Mucosa of stomach (tissue), 1 donor: Measurements from ENCODE around the gene ITPR1.

ENCODE experiments used
- H3K27me3 ChIP-seq: one replicate; pipeline ENCODE4 v1.7.0; 2013; ENCODE audit warnings: mild to moderate bottlenecking, low read length; ENCODE audit not compliant: control insufficient read depth, insufficient read depth
- H3K36me3 ChIP-seq: one replicate; pipeline ENCODE4 v1.7.0; 2013; ENCODE audit warnings: low read length; ENCODE audit not compliant: control insufficient read depth, insufficient read depth
- H3K4me1 ChIP-seq: one replicate; pipeline ENCODE4 v1.7.0; 2013; ENCODE audit warnings: mild to moderate bottlenecking, low read length; ENCODE audit not compliant: control insufficient read depth, insufficient read depth
- H3K4me3 ChIP-seq: one replicate; pipeline ENCODE4 v1.7.0; 2013; ENCODE audit warnings: low read length
- H3K9ac ChIP-seq: one replicate; pipeline ENCODE4 v1.7.0; 2013; ENCODE audit warnings: mild to moderate bottlenecking, low read length, moderate library complexity
- H3K9me3 ChIP-seq: one replicate; pipeline ENCODE4 v1.7.0; 2013; ENCODE audit warnings: mild to moderate bottlenecking, low read length, moderate library complexity; ENCODE audit not compliant: control insufficient read depth
- donor health status: Pancreatic carcinoma.

ITPR1 gene

DNA sequence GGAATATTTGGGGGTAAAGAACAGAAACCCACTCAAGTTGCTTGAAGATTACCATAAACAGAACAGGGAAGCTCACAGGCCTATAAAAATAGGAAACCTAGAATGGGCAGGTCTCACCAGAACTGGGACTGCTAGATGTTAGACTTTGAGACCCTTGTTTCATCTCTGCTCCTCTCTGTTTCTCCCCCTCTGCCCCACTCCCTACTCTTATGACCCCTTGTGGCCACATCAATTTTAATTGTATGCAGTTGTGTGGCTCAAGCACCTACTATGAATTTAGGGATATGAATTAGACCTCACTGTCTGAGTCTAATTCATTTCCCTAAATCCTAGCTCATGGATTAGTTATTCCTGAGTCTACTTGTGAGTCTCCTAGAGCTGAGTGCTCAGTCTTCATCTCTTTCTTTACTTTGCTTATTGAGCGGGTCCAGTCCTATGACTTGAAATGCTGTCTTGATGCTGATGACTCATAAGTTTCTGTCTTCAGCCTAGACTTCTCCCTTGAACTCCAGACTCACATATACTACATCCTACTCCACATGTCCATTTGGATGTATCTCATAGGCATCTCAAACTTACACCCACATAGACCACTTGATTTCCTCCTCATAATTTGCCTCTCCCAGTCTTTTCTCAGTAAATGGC is 78.7 kb downstream of the ITPR1 start:
- H3K9me3 ChIP-seq, result no peaks in the 10 kb centered on the region
- H3K4me3 ChIP-seq, result no peak overlapping the region
- H3K36me3 ChIP-seq, result no peaks in the 10 kb centered on the region
- H3K4me1 ChIP-seq, result peaks cover 12% of the 10 kb centered on the region
- no peaks in the 10 kb centered on the region for H3K27me3 ChIP-seq
- H3K9ac ChIP-seq, result no peak overlapping the region

DNA sequence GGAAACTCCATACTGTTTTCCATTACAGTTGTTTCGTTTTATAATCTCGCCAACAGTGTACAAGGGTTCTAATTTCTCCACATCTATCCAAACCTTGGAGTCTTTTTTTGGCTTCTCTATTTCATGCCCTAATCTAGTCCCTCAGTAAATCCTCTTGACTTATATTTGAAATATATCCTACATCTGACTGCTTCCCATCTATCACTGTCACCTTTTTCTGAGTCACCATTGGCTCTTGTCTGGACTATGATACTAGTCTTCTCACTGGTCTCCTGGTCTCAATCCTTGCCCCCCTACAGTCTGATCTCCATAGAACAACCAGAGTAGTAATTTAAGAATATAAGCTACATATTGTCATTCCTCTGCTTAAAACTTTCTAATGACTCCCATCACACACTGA is 80.0 kb downstream of the ITPR1 start:
- no peak overlapping the region for H3K4me3 ChIP-seq
- H3K36me3 ChIP-seq, result no peaks in the 10 kb centered on the region
- no peaks in the 10 kb centered on the region for H3K4me1 ChIP-seq
- no peaks in the 10 kb centered on the region for H3K27me3 ChIP-seq
- H3K9me3 ChIP-seq, result no peaks in the 10 kb centered on the region
- H3K9ac ChIP-seq, result no peak overlapping the region

DNA sequence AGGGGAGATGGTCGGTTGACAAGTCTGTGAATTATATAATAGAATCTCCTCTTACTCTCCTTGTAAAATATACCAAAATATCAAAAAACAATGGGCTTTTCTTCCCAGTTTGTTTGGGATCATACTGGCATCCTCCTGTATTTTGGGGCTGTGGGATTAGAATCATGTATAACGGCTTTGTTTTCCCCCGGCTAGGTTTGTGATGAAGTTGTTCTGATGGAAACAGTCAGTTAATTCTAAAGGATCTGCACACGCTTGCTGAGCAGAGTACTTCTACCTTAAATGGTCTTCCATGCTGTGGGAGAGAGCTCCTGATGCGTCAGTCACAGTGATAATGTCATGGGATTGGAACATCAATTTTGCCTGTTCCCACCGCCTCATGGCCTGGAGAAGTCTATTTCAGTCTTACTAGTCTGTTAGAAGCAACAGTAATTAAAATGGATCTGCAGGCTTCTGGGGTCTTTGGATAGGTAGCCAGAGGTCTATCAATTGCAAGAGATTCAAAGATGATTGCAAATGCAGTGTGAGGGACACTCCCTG is 81.3 kb downstream of the ITPR1 start:
- no peaks in the 10 kb centered on the region for H3K9me3 ChIP-seq
- no peaks in the 10 kb centered on the region for H3K4me1 ChIP-seq

DNA sequence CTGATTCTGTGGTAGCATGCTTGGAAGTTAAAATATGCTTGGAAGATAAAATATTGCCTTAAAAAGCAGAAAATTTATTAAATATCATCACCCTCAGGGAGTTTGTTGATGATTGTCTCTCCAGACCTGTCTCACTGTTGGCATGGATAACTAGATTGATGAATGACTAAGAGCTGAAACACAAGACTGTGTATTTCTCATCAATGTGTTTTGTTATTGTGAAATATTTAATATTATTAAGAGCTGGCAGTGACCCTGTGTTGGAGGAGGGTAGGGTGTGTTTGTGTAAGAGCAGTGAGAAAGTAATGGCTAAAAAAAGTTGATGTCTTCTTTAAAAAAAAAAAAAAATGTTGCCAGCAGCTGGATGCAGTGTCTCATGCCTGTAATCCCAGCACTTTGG is 82.2 kb downstream of the ITPR1 start:
- H3K4me3 ChIP-seq, result no peak overlapping the region
- no peaks in the 10 kb centered on the region for H3K4me1 ChIP-seq

More for the DNA sequence above, 81.3 kb downstream of the ITPR1 start:
- H3K9ac ChIP-seq, result no peak overlapping the region
- H3K36me3 ChIP-seq, result no peaks in the 10 kb centered on the region
- H3K4me3 ChIP-seq, result no peak overlapping the region
- H3K27me3 ChIP-seq, result no peaks in the 10 kb centered on the region

DNA sequence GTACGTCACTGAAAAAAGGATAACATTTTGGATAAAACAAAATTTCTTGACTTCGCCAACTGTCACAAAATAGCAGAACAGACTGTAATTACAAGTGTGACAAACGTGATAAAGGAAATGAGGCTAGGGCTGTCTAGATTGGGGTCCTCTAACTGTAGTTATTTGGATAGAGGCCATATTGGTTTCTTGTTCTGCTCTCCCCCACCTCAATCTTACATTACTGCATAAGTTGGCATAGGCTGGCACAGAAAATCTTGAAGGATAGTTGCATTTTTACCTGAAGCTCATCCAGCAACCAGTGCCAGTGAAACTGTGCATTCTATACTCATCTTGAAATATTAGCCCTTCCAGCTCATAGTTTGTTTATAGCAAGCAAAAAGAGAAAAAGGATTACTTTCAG is 84.6 kb downstream of the ITPR1 start:
- Histone ChIP-seq H3K9me3 (no peaks in the 10 kb centered on the region), H3K27me3 (no peaks in the 10 kb centered on the region), H3K4me1 (no peaks in the 10 kb centered on the region), H3K36me3 (no peaks in the 10 kb centered on the region), H3K4me3 (no peak overlapping the region), H3K9ac (no peak overlapping the region)

More for the DNA sequence above, 82.2 kb downstream of the ITPR1 start:
- no peaks in the 10 kb centered on the region for H3K36me3 ChIP-seq
- no peaks in the 10 kb centered on the region for H3K9me3 ChIP-seq
- H3K27me3 ChIP-seq, result no peaks in the 10 kb centered on the region
- H3K9ac ChIP-seq, result no peak overlapping the region

DNA sequence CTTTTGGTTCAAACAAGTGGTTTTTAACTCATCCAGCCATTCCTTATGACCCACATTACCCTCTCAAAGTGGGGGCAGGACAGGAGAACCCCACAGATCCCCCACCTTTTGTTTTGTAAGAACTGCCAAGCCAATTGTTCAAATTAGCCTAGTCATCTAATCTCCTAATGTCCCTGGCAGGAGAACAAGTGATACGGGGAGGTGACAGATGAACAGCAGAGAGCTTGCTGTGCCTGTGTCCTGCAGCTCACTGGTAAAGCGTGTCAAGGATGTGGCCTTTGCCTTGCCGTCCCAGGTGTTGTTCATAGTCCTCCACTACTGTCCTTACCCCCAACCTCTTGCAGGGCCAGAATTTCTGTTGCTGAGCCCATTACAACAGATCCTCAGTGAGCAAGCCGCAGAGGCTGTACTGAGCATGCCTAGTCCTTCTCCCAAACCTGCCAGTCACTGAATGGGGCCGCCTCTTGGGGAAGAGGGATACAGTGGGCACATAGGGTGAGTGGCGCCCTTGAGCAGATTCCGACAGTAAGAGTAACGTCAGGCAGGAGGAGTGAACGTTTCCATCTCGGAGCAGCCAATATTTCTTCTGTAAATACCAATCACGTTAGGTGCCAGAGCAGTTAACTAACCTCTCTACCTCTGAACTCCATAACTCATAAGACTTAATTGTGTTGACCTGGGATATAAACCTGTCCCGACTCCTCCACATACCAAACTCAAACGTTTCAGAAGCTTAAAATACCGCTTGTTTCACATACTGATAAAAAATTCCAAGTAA is 87.4 kb downstream of the ITPR1 start:
- no peaks in the 10 kb centered on the region for H3K9me3 ChIP-seq
- peaks cover 9% of the 10 kb centered on the region for H3K4me1 ChIP-seq
- no peak overlapping the region for H3K9ac ChIP-seq
- H3K4me3 ChIP-seq, result no peak overlapping the region
- no peaks in the 10 kb centered on the region for H3K27me3 ChIP-seq
- no peaks in the 10 kb centered on the region for H3K36me3 ChIP-seq

DNA sequence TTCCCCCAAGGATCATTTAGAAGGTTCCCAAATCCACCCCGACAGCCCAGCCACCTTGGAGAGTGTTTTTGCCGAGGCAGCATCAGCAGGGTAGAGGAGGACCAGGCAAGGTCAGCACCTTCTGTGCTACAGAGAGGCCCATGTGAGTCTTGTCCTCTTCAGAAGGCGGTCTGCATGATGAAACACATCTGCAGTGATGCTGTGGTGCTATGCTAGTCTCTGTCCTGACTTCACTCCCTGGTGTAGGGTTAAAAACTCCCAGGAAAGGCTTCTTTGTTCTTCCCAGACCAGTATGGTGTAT is 87.9 kb downstream of the ITPR1 start:
- Histone ChIP-seq H3K4me1 (peaks cover 9% of the 10 kb centered on the region), H3K27me3 (no peaks in the 10 kb centered on the region), H3K4me3 (no peak overlapping the region), H3K9ac (no peak overlapping the region), H3K9me3 (no peaks in the 10 kb centered on the region), H3K36me3 (no peaks in the 10 kb centered on the region)

DNA sequence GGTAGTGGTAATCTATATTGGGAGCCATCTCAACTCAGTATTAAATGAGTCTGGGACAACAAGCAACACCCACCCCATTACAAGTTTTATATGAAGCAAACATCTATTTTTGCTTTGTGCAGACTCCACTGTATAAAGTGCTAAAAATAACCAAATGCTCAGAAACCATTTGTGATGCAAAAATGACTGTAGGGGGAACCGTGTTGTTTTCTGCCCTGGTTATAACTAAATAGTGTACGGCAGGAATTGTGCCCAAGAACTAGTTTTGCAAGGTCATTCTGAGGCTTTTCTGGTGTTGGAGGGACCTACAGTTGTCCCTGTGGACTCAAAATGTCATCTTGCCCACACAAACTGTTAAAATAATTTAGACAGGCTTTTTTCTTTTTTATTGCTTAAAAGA is 88.3 kb downstream of the ITPR1 start:
- Histone ChIP-seq H3K9me3 (no peaks in the 10 kb centered on the region), H3K4me1 (peaks cover 9% of the 10 kb centered on the region), H3K27me3 (no peaks in the 10 kb centered on the region), H3K4me3 (no peak overlapping the region), H3K9ac (no peak overlapping the region), H3K36me3 (no peaks in the 10 kb centered on the region)

DNA sequence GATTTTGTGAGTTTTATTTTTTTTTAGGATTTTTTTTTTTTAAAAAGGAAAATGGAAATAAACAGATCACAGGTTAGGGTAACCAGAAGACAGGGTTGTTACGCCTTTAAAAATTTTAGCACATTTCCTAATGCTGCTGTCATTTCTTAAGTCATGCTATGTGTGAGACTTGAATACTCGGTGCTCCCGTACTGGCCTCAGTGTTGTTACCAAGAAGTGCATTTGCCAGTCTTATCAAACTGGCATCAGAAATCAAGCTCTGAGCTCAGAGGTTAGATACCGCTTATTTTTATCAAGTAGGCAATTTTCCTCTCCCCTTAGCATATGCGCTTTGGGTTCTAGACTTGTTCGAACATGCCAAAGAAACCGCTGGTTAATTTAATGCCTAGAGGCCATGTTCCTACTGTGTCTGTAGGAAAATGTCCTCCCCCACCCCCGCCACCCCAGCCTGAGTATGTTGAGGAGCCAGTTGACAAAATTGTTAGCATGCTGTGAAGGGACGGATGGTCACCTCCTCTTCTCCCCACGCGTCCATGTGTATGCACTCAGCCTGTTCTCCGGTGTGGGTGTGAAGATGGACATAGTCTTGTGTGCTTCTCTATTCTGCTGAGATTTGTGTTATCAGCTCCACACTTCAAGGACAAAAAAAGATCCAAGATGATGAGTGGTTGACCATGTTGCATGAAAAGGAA is 88.9 kb downstream of the ITPR1 start:
- no peak overlapping the region for H3K9ac ChIP-seq
- H3K36me3 ChIP-seq, result no peaks in the 10 kb centered on the region
- no peaks in the 10 kb centered on the region for H3K27me3 ChIP-seq
- H3K4me1 ChIP-seq, result peaks cover 9% of the 10 kb centered on the region
- H3K9me3 ChIP-seq, result no peaks in the 10 kb centered on the region
- H3K4me3 ChIP-seq, result no peak overlapping the region

DNA sequence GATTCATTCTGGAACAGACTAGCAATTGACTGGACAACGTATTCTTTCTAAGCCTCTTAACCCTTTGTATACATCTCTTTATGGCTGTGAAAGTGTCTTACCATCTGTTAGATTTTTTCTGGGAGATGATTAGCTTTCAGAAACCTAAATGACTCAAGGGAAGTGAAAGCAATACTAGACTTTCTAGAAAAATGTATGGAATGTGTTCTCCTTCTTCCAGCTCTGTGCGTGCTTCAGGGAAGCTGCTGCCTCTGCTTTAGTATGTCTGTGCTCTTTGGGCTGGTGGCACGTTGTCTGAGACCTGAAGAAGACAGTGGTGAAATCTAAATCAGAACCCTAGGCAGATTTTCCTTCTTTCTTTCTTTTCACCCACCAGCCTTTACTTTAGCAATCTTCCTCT is 89.5 kb downstream of the ITPR1 start:
- H3K4me1 ChIP-seq, result peaks cover 9% of the 10 kb centered on the region
- H3K36me3 ChIP-seq, result no peaks in the 10 kb centered on the region
- no peak overlapping the region for H3K9ac ChIP-seq
- H3K4me3 ChIP-seq, result no peak overlapping the region
- no peaks in the 10 kb centered on the region for H3K27me3 ChIP-seq
- H3K9me3 ChIP-seq, result no peaks in the 10 kb centered on the region

DNA sequence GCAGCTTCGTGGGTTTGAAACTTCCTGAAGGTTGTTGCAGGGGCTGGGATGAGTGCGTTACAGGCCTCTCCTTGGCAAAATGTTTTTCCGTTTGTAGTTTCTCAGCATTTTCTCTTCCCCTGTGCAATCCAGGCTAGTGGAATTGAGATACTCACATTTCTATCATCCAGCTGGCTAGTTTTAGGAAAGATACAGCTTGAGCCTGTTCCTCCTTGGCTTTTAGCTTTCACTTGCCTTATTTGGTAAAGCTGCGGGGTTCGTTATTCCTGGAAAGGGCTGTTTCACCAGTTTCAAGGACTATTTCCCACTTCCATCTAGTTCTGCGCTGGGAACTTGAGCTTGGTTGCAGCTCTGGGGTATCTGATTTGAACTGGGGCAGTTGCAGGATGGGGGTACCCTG is 90.3 kb downstream of the ITPR1 start:
- no peaks in the 10 kb centered on the region for H3K27me3 ChIP-seq
- no peaks in the 10 kb centered on the region for H3K36me3 ChIP-seq
- no peaks in the 10 kb centered on the region for H3K9me3 ChIP-seq
- no peak overlapping the region for H3K9ac ChIP-seq
- H3K4me1 ChIP-seq, result peaks cover 9% of the 10 kb centered on the region
- no peak overlapping the region for H3K4me3 ChIP-seq
